Esophagus muscularis mucosa (tissue), 3 donors: ENCODE data around the gene AFAP1L1.

Experiments
- POLR2A ChIP-seq: fragments of 450-650 bp; IDR thresholded peaks from one replicate; pipeline ENCODE4 v1.6.1; 2017; ENCODE audit warnings: antibody characterized with exemption, moderate library complexity, mild to moderate bottlenecking, low read depth
- TF ChIP-seq, protein P1 (sequence below), 3 experiments: fragments of 200-600 bp in 2 of 3; fragments of 450-650 bp in 1 of 3; sonication (generic) in 2 of 3; IDR thresholded peaks; one replicate each; pipeline ENCODE4 v1.5.1; 2017 to 2019; ENCODE audit warnings: antibody characterized with exemption in 3 of 3, mild to moderate bottlenecking in 2 of 3, moderate library complexity in 1 of 3

DNA sequence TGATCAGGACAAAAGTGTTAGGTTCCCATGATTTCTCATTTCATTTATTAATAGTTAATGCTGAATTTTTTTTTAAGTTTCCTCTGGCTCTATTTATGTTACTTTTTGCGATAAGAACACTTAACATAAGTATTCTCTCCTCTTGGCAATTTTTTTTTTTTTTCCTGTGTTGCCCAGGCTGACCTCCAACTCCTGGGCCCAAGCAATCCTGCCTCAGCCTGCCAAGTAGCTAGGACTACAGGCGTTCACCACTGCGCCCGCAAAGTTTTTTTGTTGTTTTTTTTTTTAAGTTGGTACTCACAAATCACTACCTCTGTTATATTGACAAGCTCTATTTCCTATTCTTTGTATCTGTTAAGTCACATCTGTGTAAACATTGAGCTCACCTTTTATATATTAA, 80.5 kb downstream of the AFAP1L1 start:
- TF ChIP-seq, protein P1, sequence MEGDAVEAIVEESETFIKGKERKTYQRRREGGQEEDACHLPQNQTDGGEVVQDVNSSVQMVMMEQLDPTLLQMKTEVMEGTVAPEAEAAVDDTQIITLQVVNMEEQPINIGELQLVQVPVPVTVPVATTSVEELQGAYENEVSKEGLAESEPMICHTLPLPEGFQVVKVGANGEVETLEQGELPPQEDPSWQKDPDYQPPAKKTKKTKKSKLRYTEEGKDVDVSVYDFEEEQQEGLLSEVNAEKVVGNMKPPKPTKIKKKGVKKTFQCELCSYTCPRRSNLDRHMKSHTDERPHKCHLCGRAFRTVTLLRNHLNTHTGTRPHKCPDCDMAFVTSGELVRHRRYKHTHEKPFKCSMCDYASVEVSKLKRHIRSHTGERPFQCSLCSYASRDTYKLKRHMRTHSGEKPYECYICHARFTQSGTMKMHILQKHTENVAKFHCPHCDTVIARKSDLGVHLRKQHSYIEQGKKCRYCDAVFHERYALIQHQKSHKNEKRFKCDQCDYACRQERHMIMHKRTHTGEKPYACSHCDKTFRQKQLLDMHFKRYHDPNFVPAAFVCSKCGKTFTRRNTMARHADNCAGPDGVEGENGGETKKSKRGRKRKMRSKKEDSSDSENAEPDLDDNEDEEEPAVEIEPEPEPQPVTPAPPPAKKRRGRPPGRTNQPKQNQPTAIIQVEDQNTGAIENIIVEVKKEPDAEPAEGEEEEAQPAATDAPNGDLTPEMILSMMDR (IDR thresholded peaks at IDR 0.05): no peak
- TF ChIP-seq POLR2A: no peak
